Body of pancreas (tissue), 4 donors: ENCODE measurements around the gene TRPM2. TPM values are rescaled to one million over a fixed set of nuclear protein-coding genes. Genes with fewer than 3 reads are reported as not detected.
A peak's percentile ranks its signal among the peaks of the same experiment; 100 is the strongest.

Experiments used
- ATAC-seq: fragments of 150-250 bp; one replicate; pipeline ENCODE4 v1.9.1; 2016
- DNase-seq, 4 donors: peaks; one replicate each; pipeline ENCODE4 v3.0.0-alpha.2; 2019
- H3K27ac ChIP-seq, 4 donors: fragments of 200-600 bp; sonication (generic); 1 replicate in 3 of 4; 2 replicates in 1 of 4; pipeline versions ENCODE4 v1.5.1 to v1.6.1; 2016 to 2019; ENCODE audit warnings: mild to moderate bottlenecking in 1 of 4, mixed read lengths in 1 of 4, moderate library complexity in 1 of 4
- H3K27me3 ChIP-seq, 2 donors: fragments of 200-600 bp; sonication (generic); one replicate each; pipeline ENCODE4 v1.6.0; 2016; ENCODE audit warnings: mild to moderate bottlenecking in 1 of 2
- H3K36me3 ChIP-seq, 2 donors: fragments of 200-600 bp; sonication (generic); replicated peaks in 1 of 2; 2 replicates each; pipeline ENCODE4 v1.5.1; 2016; ENCODE audit warnings: low read depth in 2 of 2; ENCODE audit not compliant: insufficient read depth in 1 of 2
- H3K4me1 ChIP-seq: fragments of 200-600 bp; sonication (generic); one replicate; pipeline ENCODE4 v1.6.0; 2016
- H3K4me3 ChIP-seq, 2 donors: fragments of 200-600 bp; sonication (generic); 1 replicate in 1 of 2; 2 replicates in 1 of 2; pipeline ENCODE4 v1.5.1; 2016 to 2019
- H3K9me3 ChIP-seq, 3 donors: fragments of 200-600 bp; sonication (generic); 1 replicate in 2 of 3; 2 replicates in 1 of 3; pipeline ENCODE4 v1.5.1; 2016
- POLR2A ChIP-seq, 3 donors: fragments of 450-650 bp; IDR thresholded peaks; one replicate each; pipeline ENCODE4 v1.6.1; 2016; ENCODE audit warnings: antibody characterized with exemption in 3 of 3, mild to moderate bottlenecking in 2 of 3
- WGBS, 2 donors: methylation state at CpG; one replicate each; pipeline ENCODE4 v1.1.5; 2017; 5-methylcytosine and 5-hydroxymethylcytosine counted together
- intact Hi-C: fragments of 100-400 bp; cut with DNase I; formaldehyde crosslinking; loops from one replicate; pipeline ENCODE4 v1.15.1; 2023
- total RNA-seq, 2 donors: library from RNA; depleted of rRNA; stranded (reverse); fragments of >200 nt; gene quantifications; one replicate each; pipeline ENCODE4 v1.1.0, GENCODE V29; 2016
- TF ChIP-seq, protein P1 (sequence below), 7 experiments: fragments of 450-650 bp in 4 of 7; fragments of 200-600 bp in 3 of 7; sonication (generic) in 3 of 7; IDR thresholded peaks; one replicate each; pipeline ENCODE4 v1.5.1; 2016 to 2019; ENCODE audit warnings: antibody characterized with exemption in 7 of 7

The TRPM2 gene
- total RNA-seq, 2 donors from 2014 or later = 2.1 to 2.3 TPM

DNA sequence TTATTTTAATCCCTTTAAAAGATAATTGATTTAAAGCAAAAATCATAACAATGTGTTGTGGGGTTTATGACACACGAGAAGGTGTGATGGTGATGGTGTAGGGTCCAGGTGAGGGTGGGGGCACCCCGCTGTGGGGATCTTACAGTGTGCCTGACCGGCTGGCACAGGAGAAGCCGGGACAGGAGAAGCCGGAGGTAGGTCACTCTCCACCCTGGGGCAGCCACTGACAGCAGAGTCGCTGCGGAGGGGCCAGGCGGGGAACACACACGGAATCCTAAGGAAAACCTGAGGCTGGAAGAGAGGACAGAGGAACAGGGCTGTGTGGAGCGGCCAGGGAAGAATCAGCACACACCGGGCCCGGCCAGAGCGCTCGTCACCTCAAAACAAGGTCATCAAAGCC lies 97.6 kb downstream of the TRPM2 start:
- DNase-seq = no peak
- TF ChIP-seq, protein P1, sequence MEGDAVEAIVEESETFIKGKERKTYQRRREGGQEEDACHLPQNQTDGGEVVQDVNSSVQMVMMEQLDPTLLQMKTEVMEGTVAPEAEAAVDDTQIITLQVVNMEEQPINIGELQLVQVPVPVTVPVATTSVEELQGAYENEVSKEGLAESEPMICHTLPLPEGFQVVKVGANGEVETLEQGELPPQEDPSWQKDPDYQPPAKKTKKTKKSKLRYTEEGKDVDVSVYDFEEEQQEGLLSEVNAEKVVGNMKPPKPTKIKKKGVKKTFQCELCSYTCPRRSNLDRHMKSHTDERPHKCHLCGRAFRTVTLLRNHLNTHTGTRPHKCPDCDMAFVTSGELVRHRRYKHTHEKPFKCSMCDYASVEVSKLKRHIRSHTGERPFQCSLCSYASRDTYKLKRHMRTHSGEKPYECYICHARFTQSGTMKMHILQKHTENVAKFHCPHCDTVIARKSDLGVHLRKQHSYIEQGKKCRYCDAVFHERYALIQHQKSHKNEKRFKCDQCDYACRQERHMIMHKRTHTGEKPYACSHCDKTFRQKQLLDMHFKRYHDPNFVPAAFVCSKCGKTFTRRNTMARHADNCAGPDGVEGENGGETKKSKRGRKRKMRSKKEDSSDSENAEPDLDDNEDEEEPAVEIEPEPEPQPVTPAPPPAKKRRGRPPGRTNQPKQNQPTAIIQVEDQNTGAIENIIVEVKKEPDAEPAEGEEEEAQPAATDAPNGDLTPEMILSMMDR (IDR thresholded peaks at IDR 0.05) = no peak
- no peak for TF ChIP-seq POLR2A (IDR thresholded peaks at IDR 0.05)
- no peak for ATAC-seq
- H3K4me1 ChIP-seq = peaks cover 4% of the 10 kb centered on the region
- no peaks in the 10 kb centered on the region for H3K36me3 ChIP-seq
- intact Hi-C loops = no loop called here
- WGBS, 2 donors = 62 to 64% methylated on average over 14 of the region's 14 CpGs
- no peak overlapping the region for H3K27ac ChIP-seq
- no peaks in the 10 kb centered on the region for H3K27me3 ChIP-seq
- no peak overlapping the region for H3K4me3 ChIP-seq
- H3K9me3 ChIP-seq = no peaks in the 10 kb centered on the region

DNA sequence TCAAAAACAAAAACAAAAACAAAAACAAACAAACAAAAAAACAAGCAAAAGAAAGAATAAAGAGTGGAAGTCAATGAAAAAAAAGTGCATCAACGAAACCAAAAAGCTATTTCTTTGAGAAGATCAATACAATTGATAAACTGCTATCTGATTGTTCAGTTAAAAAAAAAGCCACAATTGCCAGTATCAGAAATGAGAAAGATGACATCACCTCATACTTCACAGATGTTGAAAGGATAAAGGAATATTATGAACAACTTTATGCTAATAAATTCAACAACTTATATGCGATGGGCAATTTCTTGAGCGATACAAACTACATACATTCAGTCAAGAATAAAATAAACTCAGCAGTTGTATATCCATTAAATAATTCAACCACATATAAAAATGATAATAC lies 99.7 kb downstream of the TRPM2 start:
- H3K4me1 ChIP-seq = peaks cover 9% of the 10 kb centered on the region
- DNase-seq (no peak), ATAC-seq (no peak)
- intact Hi-C loops = no loop called here
- H3K4me3 ChIP-seq = no peak overlapping the region
- H3K27ac ChIP-seq = no peak overlapping the region
- no peaks in the 10 kb centered on the region for H3K9me3 ChIP-seq
- no peaks in the 10 kb centered on the region for H3K36me3 ChIP-seq
- H3K27me3 ChIP-seq = no peaks in the 10 kb centered on the region
- TF ChIP-seq POLR2A (IDR thresholded peaks at IDR 0.05) = no peak
- TF ChIP-seq, protein P1 (IDR thresholded peaks at IDR 0.05) = no peak
- WGBS, 2 donors = 78 to 83% methylated on average over 3 of the region's 3 CpGs

DNA sequence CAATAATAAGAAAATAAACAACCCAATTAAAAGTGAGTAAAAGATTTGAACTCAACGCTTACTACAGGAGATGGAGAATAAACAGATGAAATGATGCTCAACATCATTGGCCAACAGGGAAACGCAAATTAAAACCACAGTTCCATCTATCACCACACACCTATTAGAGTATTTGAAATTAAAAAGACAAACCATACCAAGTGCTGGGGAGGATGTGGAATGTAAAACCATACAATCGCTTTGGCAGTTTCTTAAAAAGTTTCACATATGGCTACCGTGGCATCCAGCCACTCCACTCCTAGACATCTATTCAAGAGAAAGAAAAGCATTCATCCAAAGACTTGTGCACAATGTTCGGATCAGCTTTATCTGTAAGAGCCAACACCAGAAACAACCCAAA lies 100.6 kb downstream of the TRPM2 start:
- Histone ChIP-seq H3K4me1 (peaks cover 9% of the 10 kb centered on the region), H3K27ac (no peak overlapping the region), H3K4me3 (no peak overlapping the region), H3K9me3 (no peaks in the 10 kb centered on the region), H3K27me3 (no peaks in the 10 kb centered on the region), H3K36me3 (no peaks in the 10 kb centered on the region)
- ATAC-seq (no peak), DNase-seq (no peak)
- no peak for TF ChIP-seq POLR2A (IDR thresholded peaks at IDR 0.05)
- TF ChIP-seq, protein P1 (IDR thresholded peaks at IDR 0.05) = no peak
- intact Hi-C loops = no loop called here
- WGBS, 2 donors = 70 to 86% methylated on average over 5 of the region's 5 CpGs

DNA sequence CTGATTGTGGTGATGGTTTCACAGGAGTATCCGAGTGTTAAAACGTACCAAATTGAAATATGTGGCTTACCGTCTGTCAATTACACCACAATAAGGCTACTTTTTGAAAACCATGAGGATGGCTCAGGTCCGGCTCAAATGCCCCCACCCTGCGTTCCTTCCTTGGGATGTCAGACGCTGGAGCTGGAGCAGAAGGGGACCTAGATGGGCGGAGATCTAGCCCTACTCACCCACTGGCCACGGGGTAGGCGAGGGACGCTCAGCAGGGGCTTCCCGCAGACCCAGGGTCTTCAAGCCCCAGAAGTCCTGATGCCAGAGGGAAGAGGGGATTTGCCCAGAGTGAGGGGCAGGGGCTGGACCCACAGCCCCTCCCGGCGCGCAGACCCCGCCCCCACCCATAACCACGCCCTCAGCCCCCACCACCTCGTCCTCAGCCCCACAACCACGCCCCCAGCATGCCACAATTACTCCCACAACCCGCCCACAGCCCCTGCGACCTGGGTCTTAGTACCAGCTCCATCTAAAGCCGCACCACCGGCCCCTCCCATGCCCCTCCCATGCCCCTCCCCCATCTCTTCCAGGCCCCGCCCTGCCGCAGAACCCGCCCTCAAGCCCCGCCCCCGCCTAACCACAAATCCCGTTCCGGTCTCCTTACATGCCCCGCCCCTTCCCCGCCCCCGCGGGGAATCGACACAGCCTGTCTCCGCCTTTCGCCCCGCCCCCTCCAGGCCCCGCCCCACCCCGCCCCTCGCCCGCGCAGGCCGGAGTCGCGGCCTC lies 101.5 kb downstream of the TRPM2 start, which contains the start of gene LRRC3:
LRRC3 (plus strand) TSS at position 764 of the 777 bp plus-strand sequence. CDS start 1,135 bp downstream, outside the sequence.
- ATAC-seq = peak; percentile 89
- no peaks in the 10 kb centered on the region for H3K9me3 ChIP-seq
- no peak within 1 kb of the TSS for H3K27ac ChIP-seq

More for the DNA sequence above, 101.5 kb downstream of the TRPM2 start, which contains the start of gene LRRC3:
- peak within 1 kb of the TSS; percentile 8 to 86 for H3K4me3 ChIP-seq
- WGBS, 2 donors = 8 to 23% methylated on average over 10 to 28 of the region's 45 CpGs
- intact Hi-C loops = no loop called here
- no peaks in the 10 kb centered on the region for H3K36me3 ChIP-seq
- H3K4me1 ChIP-seq = peaks cover 9% of the 10 kb centered on the region
- TF ChIP-seq, protein P1 (IDR thresholded peaks at IDR 0.05) = no peak
- no peak for TF ChIP-seq POLR2A (IDR thresholded peaks at IDR 0.05)
- peak; percentile 86 to 92 (median 89) for DNase-seq
- H3K27me3 ChIP-seq = no peaks in the 10 kb centered on the region
